ENCODE results near the gene TTBK2.

GRCh38 chr15:42876224-42876623 lies 44.4 kb downstream of the TTBK2 start:
- TF ChIP-seq CTCF (IDR thresholded peaks at IDR 0.05) (no peak), SIN3A (IDR thresholded peaks at IDR 0.05; ENCODE audit: borderline replicate concordance, insufficient read depth, low read depth, low read length) (no peak), POLR2AphosphoS5 (IDR thresholded peaks at IDR 0.05; ENCODE audit: low read depth, low read length) (no peak)

Measured in Panc1 (cell line).